Measurements from ENCODE around the gene TOX4.

GRCh38 chr14:21498540-21499526 lies 21.8 kb downstream of the TOX4 start:
- TF ChIP-seq CTCF (conservative IDR thresholded peaks at IDR 0.05) (peak; percentile 63), ZFX (IDR thresholded peaks at IDR 0.05) (no peak)

All from C4-2B (cell line).